ENCODE results near the gene ATP8A2.

ATP8A2 gene

DNA sequence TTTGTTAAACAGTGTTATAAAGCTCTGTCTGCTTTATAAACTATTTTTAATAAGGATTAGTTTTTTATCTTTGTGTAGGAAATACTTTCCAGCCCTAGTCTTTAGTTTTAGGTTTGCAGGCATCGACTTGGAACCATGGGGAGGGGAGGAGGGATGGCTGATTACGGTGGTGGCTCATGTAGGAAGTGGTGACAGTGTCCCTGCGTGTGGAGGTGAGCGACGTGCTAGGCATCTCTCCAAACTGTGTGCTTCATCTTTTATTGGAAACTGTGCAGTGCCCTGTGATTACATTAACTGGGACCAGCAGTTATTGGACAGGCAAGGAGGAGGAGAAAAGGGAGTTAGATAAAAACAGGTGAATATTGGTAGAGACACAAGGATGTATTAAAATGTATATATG, 203.8 kb downstream of the ATP8A2 start:
- TF ChIP-seq, protein P1, sequence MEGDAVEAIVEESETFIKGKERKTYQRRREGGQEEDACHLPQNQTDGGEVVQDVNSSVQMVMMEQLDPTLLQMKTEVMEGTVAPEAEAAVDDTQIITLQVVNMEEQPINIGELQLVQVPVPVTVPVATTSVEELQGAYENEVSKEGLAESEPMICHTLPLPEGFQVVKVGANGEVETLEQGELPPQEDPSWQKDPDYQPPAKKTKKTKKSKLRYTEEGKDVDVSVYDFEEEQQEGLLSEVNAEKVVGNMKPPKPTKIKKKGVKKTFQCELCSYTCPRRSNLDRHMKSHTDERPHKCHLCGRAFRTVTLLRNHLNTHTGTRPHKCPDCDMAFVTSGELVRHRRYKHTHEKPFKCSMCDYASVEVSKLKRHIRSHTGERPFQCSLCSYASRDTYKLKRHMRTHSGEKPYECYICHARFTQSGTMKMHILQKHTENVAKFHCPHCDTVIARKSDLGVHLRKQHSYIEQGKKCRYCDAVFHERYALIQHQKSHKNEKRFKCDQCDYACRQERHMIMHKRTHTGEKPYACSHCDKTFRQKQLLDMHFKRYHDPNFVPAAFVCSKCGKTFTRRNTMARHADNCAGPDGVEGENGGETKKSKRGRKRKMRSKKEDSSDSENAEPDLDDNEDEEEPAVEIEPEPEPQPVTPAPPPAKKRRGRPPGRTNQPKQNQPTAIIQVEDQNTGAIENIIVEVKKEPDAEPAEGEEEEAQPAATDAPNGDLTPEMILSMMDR (IDR thresholded peaks at IDR 0.05; ENCODE audit: insufficient read depth, low read depth, low read length, missing control alignments) = no peak
- DNase-seq (ENCODE audit: low read depth) = no peak
- no peak overlapping the region for H3K4me3 ChIP-seq (ENCODE audit: low read length)

DNA sequence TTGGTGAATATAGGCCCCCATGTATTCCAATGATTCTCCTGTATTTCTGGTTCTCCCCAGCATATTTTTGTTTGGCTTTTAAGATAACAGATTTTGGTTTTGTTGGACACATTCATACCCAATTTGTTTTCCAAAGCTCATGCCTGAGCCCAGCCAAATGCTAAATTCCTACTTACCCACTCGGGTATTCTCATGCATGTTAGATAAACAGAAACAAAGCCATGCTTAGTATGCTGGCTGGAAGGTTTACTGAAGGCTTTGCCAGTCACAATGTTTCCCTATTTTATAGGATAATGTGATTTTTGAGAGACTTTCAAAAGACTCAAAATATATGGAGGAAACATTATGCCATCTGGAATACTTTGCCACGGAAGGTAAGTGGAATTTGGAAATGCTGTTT, 206.8 kb downstream of the ATP8A2 start:
- TF ChIP-seq, protein P1 (IDR thresholded peaks at IDR 0.05; ENCODE audit: insufficient read depth, low read depth, low read length, missing control alignments) = no peak

DNA sequence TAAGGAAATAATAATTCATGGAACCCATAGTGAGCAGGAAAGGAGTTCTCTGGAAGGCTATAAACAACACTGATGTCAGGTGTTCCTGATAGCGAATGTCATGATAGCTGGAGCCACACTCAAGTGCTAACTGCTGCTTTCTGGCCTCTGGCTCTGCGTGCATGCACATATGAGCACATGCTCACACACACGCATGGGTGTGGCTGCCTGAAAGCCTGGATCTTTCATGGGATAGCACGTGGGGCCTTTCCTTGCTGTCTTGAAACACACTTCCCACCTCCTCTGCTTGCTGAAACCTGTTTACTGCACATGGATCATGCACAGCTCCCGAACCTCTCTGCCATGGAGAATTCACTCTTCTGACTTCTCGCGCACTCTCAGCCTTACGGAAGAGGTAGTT, 207.4 kb downstream of the ATP8A2 start:
- no peak overlapping the region for H3K4me3 ChIP-seq (ENCODE audit: low read length)
- DNase-seq (ENCODE audit: low read depth) = no peak
- TF ChIP-seq, protein P1 (IDR thresholded peaks at IDR 0.05; ENCODE audit: insufficient read depth, low read depth, low read length, missing control alignments) = no peak

More for the DNA sequence above, 206.8 kb downstream of the ATP8A2 start:
- H3K4me3 ChIP-seq (ENCODE audit: low read length) = no peak overlapping the region
- DNase-seq (ENCODE audit: low read depth) = no peak

DNA sequence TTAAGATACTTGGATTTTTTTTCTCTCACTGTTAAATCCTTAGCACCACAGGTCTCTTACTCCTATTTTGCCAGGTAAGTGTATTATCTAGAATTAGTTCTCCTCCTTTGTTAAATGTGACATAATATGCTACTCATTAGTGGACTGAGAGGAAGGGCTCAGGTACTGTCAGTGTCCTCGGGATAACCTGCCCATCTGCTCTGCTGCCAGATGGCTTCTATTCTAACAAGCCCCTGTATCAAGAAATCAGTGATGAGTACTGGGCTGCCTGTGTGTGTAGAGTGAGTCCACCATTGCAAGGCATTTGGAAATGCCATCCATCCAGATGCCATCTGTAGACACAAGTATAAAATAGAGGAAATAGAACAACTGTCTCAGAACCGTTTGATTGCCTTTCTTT, 209.6 kb downstream of the ATP8A2 start:
- DNase-seq (ENCODE audit: low read depth) = no peak
- TF ChIP-seq, protein P1 (IDR thresholded peaks at IDR 0.05; ENCODE audit: insufficient read depth, low read depth, low read length, missing control alignments) = no peak
- no peak overlapping the region for H3K4me3 ChIP-seq (ENCODE audit: low read length)

DNA sequence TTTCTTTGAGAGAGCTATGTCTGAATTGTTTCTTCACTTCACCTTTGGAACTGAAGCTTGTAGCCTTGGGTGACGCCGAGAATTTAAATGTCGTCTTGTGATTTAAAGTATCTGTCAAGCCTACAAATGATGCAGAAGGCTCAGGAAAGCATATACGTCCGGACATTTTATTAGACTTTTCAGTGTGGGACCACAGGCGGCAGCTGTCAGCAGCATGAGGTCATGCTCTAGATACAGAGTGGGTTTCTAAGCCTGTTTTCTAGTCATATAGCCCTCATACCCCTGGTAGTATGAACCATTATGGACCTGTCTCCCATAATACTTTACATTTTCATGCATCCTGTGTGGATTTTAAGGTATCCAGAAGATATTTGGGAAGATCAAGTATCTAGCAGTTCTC, 212.3 kb downstream of the ATP8A2 start:
- DNase-seq (ENCODE audit: low read depth) = no peak
- TF ChIP-seq, protein P1 (IDR thresholded peaks at IDR 0.05; ENCODE audit: insufficient read depth, low read depth, low read length, missing control alignments) = no peak
- H3K4me3 ChIP-seq (ENCODE audit: low read length) = no peak overlapping the region

DNA sequence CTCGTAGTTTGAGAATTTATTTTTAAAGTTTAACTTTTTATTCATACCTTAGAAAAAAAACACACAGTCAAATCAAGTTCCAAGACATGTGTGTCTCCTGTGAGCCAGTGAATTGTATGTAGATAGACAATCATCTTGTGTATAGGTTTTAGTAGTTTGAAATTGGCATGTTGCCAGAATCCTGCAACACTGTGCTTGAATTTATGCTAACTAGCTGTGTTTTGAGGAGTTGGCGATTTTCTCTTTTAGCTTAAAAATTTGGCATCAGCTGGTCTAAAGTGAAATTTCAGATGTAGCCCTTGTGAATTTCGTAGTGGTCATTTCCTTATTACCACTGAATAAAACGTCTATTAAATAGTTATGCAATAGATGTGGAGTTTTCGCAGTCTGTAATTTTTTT, 213.2 kb downstream of the ATP8A2 start:
- DNase-seq (ENCODE audit: low read depth) = no peak
- H3K4me3 ChIP-seq (ENCODE audit: low read length) = no peak overlapping the region
- TF ChIP-seq, protein P1 (IDR thresholded peaks at IDR 0.05; ENCODE audit: insufficient read depth, low read depth, low read length, missing control alignments) = no peak

DNA sequence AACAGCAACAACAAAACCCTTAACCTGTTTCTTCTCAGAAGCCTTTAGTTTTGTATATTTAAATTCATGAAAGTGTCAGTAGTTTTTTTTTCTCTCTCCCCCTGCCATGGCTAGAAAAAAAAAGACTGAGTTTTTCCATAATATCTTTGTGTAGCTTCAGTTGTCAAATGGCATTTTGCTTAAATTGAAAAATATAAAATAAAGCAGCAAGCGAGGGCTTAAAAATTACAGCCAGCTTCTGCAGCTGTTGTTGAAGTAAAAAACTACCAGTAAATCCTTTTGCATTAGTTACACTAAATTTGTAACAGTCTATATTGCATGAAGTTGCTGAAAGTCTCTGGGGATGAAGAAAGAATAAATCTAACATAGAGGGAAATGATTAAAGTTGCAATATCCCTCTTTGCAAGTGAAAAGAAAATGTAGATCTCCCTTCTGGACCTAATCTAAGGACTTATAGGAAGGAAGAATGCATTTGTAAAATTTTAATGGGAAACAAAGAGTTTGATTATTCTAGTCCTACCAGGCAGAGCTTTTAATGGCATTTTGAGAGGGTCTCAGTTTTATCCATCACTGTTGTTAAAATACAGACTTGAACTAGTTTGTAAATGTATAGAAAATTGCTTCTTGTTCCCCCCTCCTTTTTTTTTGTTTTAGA, 215.7 kb downstream of the ATP8A2 start:
- H3K4me3 ChIP-seq (ENCODE audit: low read length) = no peak overlapping the region
- DNase-seq (ENCODE audit: low read depth) = no peak
- TF ChIP-seq, protein P1 (IDR thresholded peaks at IDR 0.05; ENCODE audit: insufficient read depth, low read depth, low read length, missing control alignments) = no peak
